Stomach (tissue), 9 donors: ENCODE data around the gene RNASET2. TPM values are rescaled to one million over a fixed set of nuclear protein-coding genes. Genes with fewer than 3 reads are reported as not detected.
A peak's percentile ranks its signal among the peaks of the same experiment; 100 is the strongest.
"Not testable (repeated sequence)": the region's sequence is repeated elsewhere in the genome, so short reads cannot be mapped to it uniquely, and the experiment has no call there.

Experiments used
- DNase-seq, 2 donors: peaks; one replicate each; pipeline versions ENCODE4 v3.0.0 to v3.0.0-alpha.2; 2013 to 2019
- H3K27ac ChIP-seq, 5 donors: fragments of 200-600 bp in 4 of 5; sonication (generic) in 4 of 5; one replicate each; pipeline ENCODE4 v1.5.1; 2013 to 2019; ENCODE audit warnings: mild to moderate bottlenecking in 1 of 5, moderate library complexity in 1 of 5
- H3K27me3 ChIP-seq, 3 donors: fragments of 200-600 bp; sonication (generic); one replicate each; pipeline ENCODE4 v1.5.1; 2017 to 2019; ENCODE audit warnings: mixed run types in 1 of 3
- H3K36me3 ChIP-seq, 4 donors: fragments of 200-600 bp; sonication (generic); 1 replicate in 3 of 4; 2 replicates in 1 of 4; pipeline ENCODE4 v1.5.1; 2016 to 2019
- H3K4me1 ChIP-seq, 4 donors: fragments of 200-600 bp; sonication (generic); one replicate each; pipeline ENCODE4 v1.5.1; 2016 to 2019
- H3K4me3 ChIP-seq, 4 donors: fragments of 200-600 bp; sonication (generic) in 3 of 4; one replicate each; pipeline ENCODE4 v1.5.1; 2016 to 2019; ENCODE audit warnings: mild to moderate bottlenecking in 1 of 4
- H3K9me3 ChIP-seq, 4 donors: fragments of 200-600 bp; sonication (generic); one replicate each; pipeline ENCODE4 v1.5.1; 2016 to 2019
- CTCF ChIP-seq, 7 experiments: fragments of 450-650 bp in 4 of 7; fragments of 200-600 bp in 3 of 7; sonication (generic) in 3 of 7; IDR thresholded peaks; one replicate each; pipeline ENCODE4 v1.5.1; 2016 to 2019; ENCODE audit warnings: antibody characterized with exemption in 7 of 7, control low read depth in 2 of 7, mild to moderate bottlenecking in 1 of 7
- EP300 ChIP-seq: sonication (generic); formaldehyde crosslinking; IDR thresholded peaks from one replicate; pipeline ENCODE4 v1.6.1; 2017; ENCODE audit warnings: antibody characterized with exemption
- POLR2A ChIP-seq, 4 donors: fragments of 450-650 bp; IDR thresholded peaks; one replicate each; pipeline ENCODE4 v1.6.1; 2016; ENCODE audit warnings: antibody characterized with exemption in 4 of 4, control low read depth in 2 of 4, mild to moderate bottlenecking in 1 of 4, moderate library complexity in 1 of 4
- POLR2AphosphoS5 ChIP-seq, 3 donors: sonication (generic); formaldehyde crosslinking; IDR thresholded peaks; one replicate each; pipeline ENCODE4 v1.6.1; 2016; ENCODE audit warnings: antibody characterized with exemption in 3 of 3
- WGBS, 5 donors: extraction: QIAGEN DNeasy Blood & Tissue Kit in 3 of 5; methylation state at CpG; one replicate each; pipeline versions ENCODE4 v1.1.5 to v1.1.7; 2013 to 2018; 5-methylcytosine and 5-hydroxymethylcytosine counted together
- intact Hi-C: fragments of 100-400 bp; cut with DNase I; formaldehyde crosslinking; loops from one replicate; pipeline ENCODE4 v1.15.1; 2023; ENCODE audit warnings: low total_unique reads
- polyA plus RNA-seq, 3 donors: library from polyadenylated mRNA; stranded (reverse); fragments of 200-250 nt; gene quantifications; one replicate each; pipeline ENCODE4 v1.2.3, GENCODE V29; 2013
- total RNA-seq, 5 donors: library from RNA; depleted of rRNA; stranded (reverse); fragments of >200 nt; gene quantifications; one replicate each; pipeline versions ENCODE4 v1.1.0 to v1.2.3, GENCODE V29; 2014 to 2016
- donor health status: healthy with polysubstance abuse.
- donor health status: Bipolar disorder and iron deficiency.
- donor health status: healthy.

The RNASET2 gene
- total and polyA plus RNA-seq, 8 donors: 13.4 to 340 (median 86.3) TPM

- 41 to 65% (median 48%) methylated on average over 9 of the region's 9 CpGs for WGBS, 5 donors
- no peaks in the 10 kb centered on the region for H3K27me3 ChIP-seq
- peaks cover 24 to 59% (median 43%) of the 10 kb centered on the region in 4 donors for H3K4me1 ChIP-seq
- intact Hi-C loops: no loop called here
- TF ChIP-seq CTCF (IDR thresholded peaks at IDR 0.05) (no peak), POLR2AphosphoS5 (IDR thresholded peaks at IDR 0.05) (peak in 1 of 3 donors; percentile 25)
- peaks cover 16 to 47% (median 42%) of the 10 kb centered on the region in 4 donors for H3K36me3 ChIP-seq
- no peaks in the 10 kb centered on the region for H3K9me3 ChIP-seq
- H3K4me3 ChIP-seq: peak overlapping the region in 1 of 4 donors; percentile 22
- H3K27ac ChIP-seq: peak overlapping the region; percentile 79 to 92 (median 86)
- peak; percentile 54 for DNase-seq
These were observed 6.6 kb downstream of the RNASET2 start for GRCh38 chr6:166949528-166950442.

GRCh38 chr6:166948724-166949123 is 7.6 kb downstream of the RNASET2 start:
- H3K4me3 ChIP-seq, intact Hi-C loops, DNase-seq, H3K27me3 ChIP-seq, H3K9me3 ChIP-seq: not testable (repeated sequence)
- Histone ChIP-seq H3K27ac (peak overlapping the region in 4 of 5 donors; percentile 79 to 92 (median 84)), H3K4me1 (peaks cover 16 to 48% (median 35%) of the 10 kb centered on the region in 4 donors), H3K36me3 (peaks cover 16 to 57% (median 49%) of the 10 kb centered on the region in 4 donors)
- WGBS, 5 donors: 77 to 89% (median 86%) methylated on average over 6 of the region's 6 CpGs

GRCh38 chr6:166947251-166947650 is 9.1 kb downstream of the RNASET2 start:
- H3K4me3 ChIP-seq: no peak overlapping the region
- intact Hi-C loops: no loop called here
- no peak for TF ChIP-seq EP300
- no peak for TF ChIP-seq CTCF (IDR thresholded peaks at IDR 0.05)
- no peak for TF ChIP-seq POLR2A (IDR thresholded peaks at IDR 0.05)
- peaks cover 16 to 35% (median 29%) of the 10 kb centered on the region in 4 donors for H3K4me1 ChIP-seq
- H3K27ac ChIP-seq: no peak overlapping the region
- H3K27me3 ChIP-seq: no peaks in the 10 kb centered on the region
- WGBS, 5 donors: 80 to 89% (median 85%) methylated on average over 5 of the region's 5 CpGs
- no peaks in the 10 kb centered on the region for H3K9me3 ChIP-seq
- DNase-seq: no peak
- H3K36me3 ChIP-seq: peaks cover 16 to 64% (median 60%) of the 10 kb centered on the region in 4 donors

GRCh38 chr6:166946125-166946524 is 10.2 kb downstream of the RNASET2 start:
- Histone ChIP-seq H3K27me3 (no peaks in the 10 kb centered on the region), H3K9me3 (no peaks in the 10 kb centered on the region), H3K36me3 (peaks cover 16 to 61% (median 57%) of the 10 kb centered on the region in 4 donors), H3K4me1 (peaks cover 16 to 25% (median 20%) of the 10 kb centered on the region in 4 donors), H3K27ac (no peak overlapping the region), H3K4me3 (no peak overlapping the region)
- intact Hi-C loops: no loop called here
- WGBS, 5 donors: 93 to 97% (median 97%) methylated on average over 14 to 16 of the region's 16 CpGs
- no peak for DNase-seq
- no peak for TF ChIP-seq EP300
- no peak for TF ChIP-seq POLR2AphosphoS5 (IDR thresholded peaks at IDR 0.05)
- TF ChIP-seq CTCF (IDR thresholded peaks at IDR 0.05): no peak
- TF ChIP-seq POLR2A (IDR thresholded peaks at IDR 0.05): no peak
